NB4 (cell line): ENCODE results near the gene DPH2.

Experiments used
- DNase-seq: peaks from one replicate; pipeline ENCODE4 v3.0.0; 2010; ENCODE audit warnings: low read depth
- H3K4me3 ChIP-seq: one replicate; pipeline ENCODE4 v1.5.1; 2011; ENCODE audit warnings: mild to moderate bottlenecking, low read depth, low read length, moderate library complexity
- MYC ChIP-seq: IDR thresholded peaks from 2 replicates; pipeline ENCODE4 v1.6.1; 2011; ENCODE audit warnings: low read depth, low read length
- POLR2A ChIP-seq: IDR thresholded peaks from 2 replicates; pipeline ENCODE4 v1.6.1; 2011; ENCODE audit warnings: mild to moderate bottlenecking; ENCODE audit not compliant: insufficient read length; ENCODE audit errors: extremely low read depth
- TF ChIP-seq, protein P1 (sequence below): IDR thresholded peaks from 2 replicates; pipeline ENCODE4 v1.6.1; 2011; ENCODE audit warnings: low read depth, low read length
- TF ChIP-seq, protein P2 (sequence below): IDR thresholded peaks from one replicate; pipeline ENCODE4 v1.5.1; 2012; ENCODE audit warnings: low read depth, low read length

The DPH2 gene

DNA sequence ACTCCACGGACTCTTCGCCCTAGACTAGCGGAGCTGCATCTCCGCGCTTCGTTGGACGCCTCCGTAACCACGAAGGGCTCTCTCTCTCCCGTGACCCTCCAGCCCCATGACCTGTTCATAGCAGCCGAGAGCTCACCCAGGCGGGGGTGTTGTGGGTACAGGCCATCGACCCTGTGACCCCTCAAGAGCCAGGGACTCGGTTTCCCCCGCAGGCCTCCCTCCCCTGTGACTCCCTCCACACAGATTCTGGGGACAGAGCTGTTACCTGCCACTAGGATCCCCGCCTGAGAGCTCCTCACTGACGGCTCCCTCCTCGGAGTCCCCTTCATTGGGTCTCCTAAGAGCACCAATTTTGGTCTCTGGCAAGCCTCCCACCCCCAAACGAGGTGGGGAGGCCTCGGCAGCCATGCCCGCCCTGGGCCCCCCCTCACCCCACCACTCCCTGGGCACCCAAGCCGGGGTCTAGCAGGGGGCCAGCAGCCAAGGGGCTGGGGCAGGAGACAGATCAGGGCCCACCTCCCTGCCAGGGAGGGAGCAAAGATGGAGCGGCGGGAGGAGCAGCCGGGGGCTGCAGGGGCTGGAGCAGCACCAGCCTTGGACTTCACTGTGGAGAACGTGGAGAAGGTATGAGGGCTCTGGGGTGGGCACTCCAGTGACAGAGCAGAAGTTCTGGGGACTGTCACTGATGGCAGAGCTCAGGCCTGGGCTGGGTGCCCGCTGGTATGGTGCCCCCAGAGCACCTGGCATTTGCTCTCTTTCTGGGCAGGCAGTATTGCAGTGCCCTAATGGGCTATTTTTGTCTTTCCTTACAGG is 22.5 kb upstream of the DPH2 start:
- no peak for DNase-seq
- TF ChIP-seq, protein P1, sequence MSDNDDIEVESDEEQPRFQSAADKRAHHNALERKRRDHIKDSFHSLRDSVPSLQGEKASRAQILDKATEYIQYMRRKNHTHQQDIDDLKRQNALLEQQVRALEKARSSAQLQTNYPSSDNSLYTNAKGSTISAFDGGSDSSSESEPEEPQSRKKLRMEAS, result no peak
- no peak for TF ChIP-seq MYC
- TF ChIP-seq POLR2A, result no peak
- TF ChIP-seq, protein P2, sequence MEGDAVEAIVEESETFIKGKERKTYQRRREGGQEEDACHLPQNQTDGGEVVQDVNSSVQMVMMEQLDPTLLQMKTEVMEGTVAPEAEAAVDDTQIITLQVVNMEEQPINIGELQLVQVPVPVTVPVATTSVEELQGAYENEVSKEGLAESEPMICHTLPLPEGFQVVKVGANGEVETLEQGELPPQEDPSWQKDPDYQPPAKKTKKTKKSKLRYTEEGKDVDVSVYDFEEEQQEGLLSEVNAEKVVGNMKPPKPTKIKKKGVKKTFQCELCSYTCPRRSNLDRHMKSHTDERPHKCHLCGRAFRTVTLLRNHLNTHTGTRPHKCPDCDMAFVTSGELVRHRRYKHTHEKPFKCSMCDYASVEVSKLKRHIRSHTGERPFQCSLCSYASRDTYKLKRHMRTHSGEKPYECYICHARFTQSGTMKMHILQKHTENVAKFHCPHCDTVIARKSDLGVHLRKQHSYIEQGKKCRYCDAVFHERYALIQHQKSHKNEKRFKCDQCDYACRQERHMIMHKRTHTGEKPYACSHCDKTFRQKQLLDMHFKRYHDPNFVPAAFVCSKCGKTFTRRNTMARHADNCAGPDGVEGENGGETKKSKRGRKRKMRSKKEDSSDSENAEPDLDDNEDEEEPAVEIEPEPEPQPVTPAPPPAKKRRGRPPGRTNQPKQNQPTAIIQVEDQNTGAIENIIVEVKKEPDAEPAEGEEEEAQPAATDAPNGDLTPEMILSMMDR, result no peak
- peak overlapping the region; percentile 85 for H3K4me3 ChIP-seq

DNA sequence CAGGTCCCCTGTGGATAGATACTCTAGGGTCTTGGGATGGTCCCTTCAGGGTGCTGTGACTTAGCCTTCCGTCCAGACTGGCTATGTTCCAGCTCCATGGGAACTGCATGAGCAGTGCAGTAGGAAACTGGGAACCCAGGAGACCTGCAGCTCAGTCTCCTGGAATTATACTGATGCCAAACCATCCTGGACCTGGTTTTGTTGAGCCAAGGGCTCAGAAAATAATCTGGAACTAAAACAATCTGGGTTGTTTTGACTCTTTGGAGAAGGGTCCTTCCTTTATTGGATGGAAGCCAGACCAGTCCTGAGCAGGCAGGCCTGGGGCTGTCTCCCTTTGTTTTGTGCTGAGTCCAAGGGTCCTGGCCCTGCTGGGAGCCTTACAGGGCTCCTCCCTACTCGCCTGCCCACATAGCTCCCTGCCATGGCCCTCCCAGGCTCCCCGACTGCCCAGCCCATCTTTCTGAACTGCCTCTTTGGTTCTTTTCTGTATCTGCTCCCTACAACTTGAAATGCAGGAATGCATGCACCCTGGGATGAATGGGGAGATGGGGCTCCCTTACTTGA is 21.9 kb upstream of the DPH2 start:
- TF ChIP-seq, protein P2, result no peak
- TF ChIP-seq, protein P1, result no peak
- TF ChIP-seq POLR2A (no peak), MYC (no peak)
- DNase-seq, result no peak
- peak overlapping the region; percentile 85 for H3K4me3 ChIP-seq

DNA sequence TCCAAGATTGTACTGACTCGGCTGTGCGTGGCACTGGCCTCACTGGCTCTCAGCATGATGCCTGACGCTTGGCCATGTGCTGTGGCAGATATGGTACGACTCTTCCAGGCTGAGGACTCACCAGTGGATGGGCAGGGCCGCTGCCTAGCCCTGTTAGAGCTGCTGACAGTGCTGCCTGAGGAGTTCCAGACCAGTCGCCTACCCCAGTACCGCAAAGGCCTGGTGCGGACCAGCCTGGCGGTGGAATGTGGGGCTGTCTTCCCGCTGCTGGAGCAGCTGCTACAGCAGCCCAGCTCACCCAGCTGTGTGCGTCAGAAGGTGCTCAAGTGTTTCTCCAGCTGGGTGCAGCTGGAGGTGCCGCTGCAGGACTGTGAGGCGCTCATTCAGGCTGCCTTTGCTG is 20.1 kb upstream of the DPH2 start:
- no peak for DNase-seq
- no peak for TF ChIP-seq POLR2A
- TF ChIP-seq MYC, result no peak
- TF ChIP-seq, protein P2, result no peak
- TF ChIP-seq, protein P1, result no peak
- H3K4me3 ChIP-seq, result no peak overlapping the region

DNA sequence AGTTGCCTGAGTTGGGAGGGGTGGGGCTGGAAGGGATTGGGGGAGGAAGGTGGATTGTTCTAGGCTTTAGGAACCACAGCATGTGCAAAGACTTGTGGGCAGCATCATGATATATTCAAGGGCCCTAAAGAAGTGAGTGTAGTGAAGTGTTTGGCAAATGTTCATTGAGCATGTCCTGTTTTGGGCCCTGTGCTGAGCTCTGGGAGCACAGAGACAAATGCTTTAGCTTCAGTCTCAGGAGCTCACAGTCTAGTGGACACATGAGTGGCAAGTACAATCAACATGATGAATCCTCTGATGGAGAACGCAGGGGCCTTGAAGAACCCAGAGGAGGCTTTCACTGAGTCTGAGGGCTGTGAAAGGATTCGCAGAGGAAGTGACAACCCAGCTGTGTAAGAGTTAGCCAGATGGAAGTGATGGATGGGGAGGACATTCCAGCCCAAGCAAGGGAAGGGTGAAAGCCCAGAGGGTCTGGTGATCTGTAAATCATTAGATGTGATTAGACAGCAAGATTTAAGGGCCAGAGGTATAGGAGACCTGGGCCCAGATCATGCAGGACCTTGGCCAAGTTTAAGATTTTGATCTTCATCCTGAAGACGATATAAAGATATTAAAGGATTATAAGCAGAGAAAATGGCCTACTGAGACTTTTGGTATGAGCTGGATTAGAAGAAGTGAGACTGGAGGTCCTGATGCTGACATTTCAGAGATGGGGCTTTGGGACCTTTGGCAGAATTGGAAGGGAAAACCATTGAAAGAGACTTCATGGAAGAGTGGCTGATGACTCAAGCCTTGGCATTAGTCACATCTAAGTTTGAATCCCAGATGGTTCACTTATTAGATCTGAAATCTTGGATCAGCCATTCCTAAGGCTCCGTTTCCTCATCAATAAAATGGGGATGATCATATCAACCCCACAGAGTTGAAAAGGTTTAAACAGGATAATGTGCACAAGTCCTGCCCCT is 18.5 kb upstream of the DPH2 start:
- TF ChIP-seq, protein P1, result no peak
- TF ChIP-seq, protein P2, result no peak
- TF ChIP-seq POLR2A (no peak), MYC (no peak)
- H3K4me3 ChIP-seq, result no peak overlapping the region
- DNase-seq, result no peak

DNA sequence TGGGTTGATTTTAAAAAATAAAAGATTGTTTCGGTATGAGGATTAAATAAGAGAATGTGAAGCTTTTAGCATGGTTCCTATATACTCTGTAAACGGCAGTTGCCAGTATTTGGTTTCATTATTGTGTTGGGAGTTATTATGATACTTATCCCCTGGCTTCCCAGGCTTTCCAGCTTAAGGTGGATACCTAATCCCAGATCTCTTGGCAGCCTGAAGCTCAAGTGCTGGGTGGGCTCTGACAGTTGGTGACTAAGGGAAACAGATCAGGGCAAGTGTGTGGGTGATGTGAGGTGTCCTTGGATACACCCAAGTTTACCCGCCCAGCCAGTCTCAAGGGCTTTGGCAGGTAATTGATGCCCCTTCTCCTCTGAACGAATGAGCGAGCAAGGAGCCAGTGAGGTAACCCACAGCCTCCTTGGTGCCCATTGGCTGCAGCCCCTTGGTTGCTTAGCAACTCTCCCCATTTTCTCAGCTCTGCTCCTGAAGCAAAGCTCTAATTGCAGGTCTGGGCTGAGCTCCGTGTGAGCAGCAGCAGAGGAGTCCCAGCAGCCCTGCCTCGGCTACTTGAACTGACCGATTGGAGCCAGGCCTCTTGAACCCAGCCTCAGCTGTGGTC is 17.0 kb upstream of the DPH2 start:
- TF ChIP-seq MYC, result no peak
- TF ChIP-seq, protein P1, result no peak
- TF ChIP-seq, protein P2, result no peak
- no peak for TF ChIP-seq POLR2A
- DNase-seq, result no peak
- H3K4me3 ChIP-seq, result no peak overlapping the region
